Measurements from ENCODE around the gene PDXK.
"Not testable (repeated sequence)": the region's sequence is repeated elsewhere in the genome, so short reads cannot be mapped to it uniquely, and the experiment has no call there.

Gene PDXK

DNA sequence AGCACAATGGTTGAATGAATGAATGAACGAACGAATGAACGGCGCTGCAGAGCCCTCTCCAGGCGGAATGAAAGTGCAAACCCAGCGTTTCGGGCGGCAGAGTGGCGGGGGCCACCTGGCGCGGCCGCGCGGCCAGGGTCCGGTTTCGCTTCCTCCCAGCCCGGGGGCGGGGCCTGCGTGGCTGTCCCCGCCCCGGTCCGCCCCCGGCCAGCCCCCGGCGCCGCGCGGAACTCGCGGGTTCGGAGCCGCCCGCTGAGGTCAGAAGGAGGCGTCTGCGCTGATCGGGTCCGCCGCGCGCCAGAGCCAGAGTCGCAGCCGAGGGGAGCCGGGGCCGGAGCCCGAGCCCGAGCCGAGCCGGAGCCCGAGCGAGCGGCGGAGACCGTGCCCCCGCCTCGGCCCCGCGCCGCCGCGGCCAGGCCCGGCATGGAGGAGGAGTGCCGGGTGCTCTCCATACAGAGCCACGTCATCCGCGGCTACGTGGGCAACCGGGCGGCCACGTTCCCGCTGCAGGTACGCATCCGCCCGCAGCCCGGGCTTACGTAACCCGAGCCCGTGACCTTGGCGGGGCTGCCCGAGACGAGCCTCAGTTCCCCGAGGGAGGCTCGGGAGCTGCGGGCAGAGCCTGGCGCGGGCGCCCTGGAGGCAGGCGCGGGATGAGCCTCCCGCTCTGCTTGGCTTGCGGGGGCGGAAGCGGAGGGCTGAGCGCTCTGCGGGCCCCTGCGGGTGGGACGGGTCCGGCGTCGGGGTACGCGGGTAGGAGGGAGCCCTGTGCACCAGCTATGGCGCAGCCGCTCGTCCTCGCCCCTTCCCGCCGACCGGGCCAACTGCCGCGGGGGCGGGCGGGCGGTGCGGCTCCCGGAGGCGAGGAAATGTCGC lies at the start of gene PDXK:
PDXK (plus strand) TSS at position 258 of the 876 bp plus-strand sequence; CDS start at position 424, 166 bp downstream.
- DNase-seq, result peak; percentile 45

DNA sequence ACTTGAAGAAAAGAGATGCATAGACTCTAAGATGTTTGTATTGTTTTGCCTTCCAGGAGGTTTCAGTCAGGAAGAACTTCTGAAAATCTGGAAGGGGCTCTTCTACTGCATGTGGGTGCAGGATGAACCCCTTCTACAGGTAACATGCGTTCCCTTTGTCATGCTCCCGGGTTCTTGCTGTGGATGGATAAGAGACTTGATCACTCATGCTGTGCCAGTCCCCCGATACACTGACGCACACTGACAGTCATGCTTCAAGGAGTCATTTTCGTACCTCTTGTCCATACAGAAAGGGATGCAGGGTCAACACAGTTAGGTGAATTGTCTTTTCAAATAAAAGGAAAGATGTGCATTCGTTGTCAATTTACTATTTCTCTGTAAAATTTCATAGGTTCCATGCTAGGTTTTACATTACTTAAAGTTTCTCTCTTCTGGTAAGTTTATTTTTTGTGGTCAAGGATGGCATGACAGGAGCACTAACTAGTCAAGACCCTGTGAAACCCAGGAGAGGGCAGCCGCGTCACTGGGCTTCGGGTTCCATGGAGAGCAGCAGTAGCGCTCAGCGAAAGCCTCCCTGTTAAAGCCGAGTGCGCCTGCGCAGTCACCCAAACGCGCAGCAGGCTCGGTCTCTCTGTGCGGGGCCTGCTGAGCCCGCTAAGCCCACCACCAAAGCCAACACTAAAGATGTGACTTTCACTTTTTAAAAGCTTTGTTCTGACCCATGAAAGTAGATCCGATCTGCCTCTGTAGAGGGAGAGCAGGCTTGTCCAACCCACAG lies 48.9 kb upstream of the PDXK start:
- DNase-seq, result no peak

DNA sequence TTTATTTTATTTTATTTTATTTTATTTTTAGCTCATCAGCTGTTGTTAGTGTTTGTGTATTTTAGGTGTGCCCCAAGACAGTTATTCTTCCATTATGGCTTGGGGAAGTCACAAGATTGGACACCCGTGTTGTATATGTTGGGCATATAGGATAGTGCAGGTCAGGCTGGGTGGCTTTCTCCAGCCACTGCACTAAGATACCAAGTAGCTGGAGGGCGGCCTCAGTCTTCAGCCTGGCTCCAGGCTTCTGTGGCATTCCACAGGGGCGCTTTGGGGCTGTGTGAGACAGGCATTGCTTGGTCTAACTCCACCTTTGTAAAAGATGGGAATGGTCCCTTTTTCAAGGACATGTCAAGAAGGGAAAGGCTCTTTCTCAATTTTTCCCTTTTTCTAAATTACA lies 43.1 kb upstream of the PDXK start:
- no peak for DNase-seq

- no peak for DNase-seq
Measured at GRCh38 chr21:43676391-43676790, 42.5 kb upstream of the PDXK start.

- no peak for DNase-seq
Measured at GRCh38 chr21:43679951-43680350, 39.0 kb upstream of the PDXK start.

GRCh38 chr21:43680421-43680820 lies 38.5 kb upstream of the PDXK start:
- not testable (repeated sequence) for DNase-seq

GRCh38 chr21:43681650-43682049 lies 37.3 kb upstream of the PDXK start:
- no peak for DNase-seq

GRCh38 chr21:43684424-43684823 lies 34.5 kb upstream of the PDXK start:
- no peak for DNase-seq

GRCh38 chr21:43686811-43687565 lies 31.9 kb upstream of the PDXK start:
- no peak for DNase-seq

- no peak for DNase-seq
Measured at GRCh38 chr21:43687566-43688399, 31.1 kb upstream of the PDXK start.

DNA sequence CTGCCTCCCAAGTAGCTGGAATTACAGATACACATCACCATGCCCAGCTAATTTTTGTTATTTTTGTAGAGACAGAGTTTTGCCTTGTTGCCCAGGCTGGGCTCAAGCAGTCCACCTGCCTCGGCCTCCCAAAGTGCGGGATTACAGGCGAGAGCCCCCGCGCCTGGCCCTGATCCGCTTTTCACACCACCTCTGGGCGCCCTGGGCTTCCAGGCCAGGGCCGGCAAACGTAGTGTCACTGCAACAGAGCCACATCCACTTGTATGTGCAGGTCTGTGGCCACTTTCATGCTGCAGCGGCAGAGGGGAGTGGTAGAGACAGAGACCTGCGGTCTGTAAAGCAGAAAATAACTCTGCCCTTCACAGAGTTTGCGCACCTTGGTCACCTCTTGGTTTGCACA lies 30.0 kb upstream of the PDXK start:
- no peak for DNase-seq

- no peak for DNase-seq
Measured at GRCh38 chr21:43689556-43690337, 29.2 kb upstream of the PDXK start.

- no peak for DNase-seq
Measured at GRCh38 chr21:43690346-43690745, 28.6 kb upstream of the PDXK start.

DNA sequence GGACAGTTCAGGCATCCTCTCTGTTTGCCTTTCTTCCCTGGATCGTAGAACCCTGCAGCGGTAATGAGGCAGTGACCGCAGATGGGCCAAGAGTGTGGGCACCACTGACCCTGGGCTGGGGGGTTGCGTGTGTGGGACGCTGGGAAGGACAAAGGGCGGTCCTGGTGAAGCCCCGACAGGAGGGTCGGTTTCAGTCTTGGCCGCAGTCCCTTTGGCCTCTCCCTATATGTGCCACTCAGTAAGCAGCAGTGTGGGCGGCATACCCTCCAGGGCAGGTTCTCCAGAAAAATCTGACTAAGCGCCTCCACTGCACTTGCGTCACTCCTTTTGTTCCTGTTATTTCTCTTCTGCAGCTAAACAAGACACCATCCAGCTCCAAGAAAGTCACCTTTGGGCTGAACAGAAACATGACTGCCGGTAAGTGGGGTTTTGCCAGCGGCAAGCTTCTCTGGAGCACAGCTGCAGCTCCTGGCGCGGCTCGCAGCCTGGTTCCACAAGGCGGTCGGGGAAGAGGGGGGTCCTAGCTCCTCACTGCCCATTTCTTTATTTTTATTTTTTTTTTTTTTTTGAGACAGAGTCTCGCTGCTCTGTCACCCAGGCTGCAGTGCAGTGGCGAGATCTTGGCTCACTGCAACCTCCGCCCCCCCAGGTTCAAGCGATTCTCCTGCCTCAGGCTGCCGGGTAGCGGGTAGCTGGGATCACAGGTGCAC lies 27.7 kb upstream of the PDXK start:
- no peak for DNase-seq

- DNase-seq, result no peak
Measured at GRCh38 chr21:43691801-43692200, 27.1 kb upstream of the PDXK start.

GRCh38 chr21:43692949-43693348 lies 26.0 kb upstream of the PDXK start:
- DNase-seq, result no peak

GRCh38 chr21:43693981-43694380 lies 24.9 kb upstream of the PDXK start:
- no peak for DNase-seq

GRCh38 chr21:43694437-43695079 lies 24.4 kb upstream of the PDXK start:
- no peak for DNase-seq

GRCh38 chr21:43696214-43696613 lies 22.7 kb upstream of the PDXK start:
- DNase-seq, result no peak
